WI38 (cell line): ENCODE data around the gene DGCR2.

ENCODE experiments used
- H3K4me3 ChIP-seq: 2 replicates; pipeline ENCODE4 v1.5.1; 2011; ENCODE audit warnings: low read depth, mild to moderate bottlenecking, control low read depth, low read length
- CTCF ChIP-seq: IDR thresholded peaks from 2 replicates; pipeline ENCODE4 v1.5.1; 2012; ENCODE audit warnings: low read depth, mild to moderate bottlenecking, control low read depth, low read length

Gene DGCR2

DNA sequence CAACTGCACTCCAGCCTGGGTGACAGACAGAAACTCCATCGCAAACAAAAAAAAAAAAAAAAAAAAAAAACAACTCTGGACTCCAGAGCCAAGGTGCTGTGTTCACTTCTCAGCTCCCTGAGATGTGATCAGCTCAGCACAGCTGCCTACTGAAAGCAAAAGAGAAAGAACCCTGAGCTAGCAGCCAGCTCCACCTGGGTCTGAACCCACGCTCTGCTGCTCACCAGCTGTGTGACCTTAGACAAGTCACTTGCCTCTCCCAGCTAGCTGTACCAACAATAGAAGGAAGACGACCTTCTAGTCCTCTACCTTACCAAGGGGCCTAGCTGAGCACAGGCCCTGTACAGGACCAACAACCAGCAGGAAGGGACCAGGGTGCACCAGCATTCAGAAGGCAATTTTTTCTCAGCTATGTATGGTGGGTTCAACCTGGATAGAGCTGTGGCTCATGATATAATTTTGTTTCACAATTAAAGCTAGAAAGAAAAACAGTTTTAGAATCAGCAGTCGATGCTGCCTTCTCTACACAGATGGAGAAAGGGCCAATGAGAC, 3.8 kb downstream of the DGCR2 start:
- H3K4me3 ChIP-seq = no peak overlapping the region
- TF ChIP-seq CTCF = no peak

GRCh38 chr22:19117111-19117512, 5.1 kb downstream of the DGCR2 start:
- H3K4me3 ChIP-seq = no peak overlapping the region
- no peak for TF ChIP-seq CTCF

GRCh38 chr22:19115628-19116027, 6.6 kb downstream of the DGCR2 start:
- TF ChIP-seq CTCF = no peak

DNA sequence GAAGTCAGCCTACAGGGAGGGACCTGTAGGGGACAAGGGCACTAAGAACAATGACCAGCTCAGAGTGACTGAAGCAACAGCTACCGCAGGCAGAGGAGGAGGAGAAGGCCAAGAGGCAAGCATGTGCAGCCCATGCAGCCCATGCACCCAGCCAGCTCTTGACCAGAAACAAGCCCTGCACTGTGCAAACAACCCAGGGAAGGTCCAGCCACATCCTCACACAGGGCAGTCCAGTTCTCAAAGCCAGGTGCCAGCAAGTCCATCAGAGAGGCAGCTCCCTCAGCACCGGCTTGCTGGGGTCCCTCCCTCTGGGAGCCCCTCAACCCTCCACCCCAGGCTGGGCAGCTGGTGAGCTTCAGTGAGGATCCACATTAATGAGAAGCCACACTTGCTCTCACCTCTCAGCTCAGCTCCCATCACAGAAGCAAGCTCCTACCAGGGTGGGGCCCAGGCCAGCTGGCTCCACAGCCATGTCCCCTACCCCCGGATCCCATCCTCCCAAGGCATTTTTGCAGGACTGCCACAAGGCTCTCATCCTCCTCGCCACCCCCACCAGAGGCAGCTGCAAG, 7.1 kb downstream of the DGCR2 start:
- H3K4me3 ChIP-seq = no peak overlapping the region
- TF ChIP-seq CTCF = no peak

More at GRCh38 chr22:19115628-19116027, 6.6 kb downstream of the DGCR2 start:
- no peak overlapping the region for H3K4me3 ChIP-seq

GRCh38 chr22:19113429-19113828, 8.8 kb downstream of the DGCR2 start:
- no peak for TF ChIP-seq CTCF
- no peak overlapping the region for H3K4me3 ChIP-seq

DNA sequence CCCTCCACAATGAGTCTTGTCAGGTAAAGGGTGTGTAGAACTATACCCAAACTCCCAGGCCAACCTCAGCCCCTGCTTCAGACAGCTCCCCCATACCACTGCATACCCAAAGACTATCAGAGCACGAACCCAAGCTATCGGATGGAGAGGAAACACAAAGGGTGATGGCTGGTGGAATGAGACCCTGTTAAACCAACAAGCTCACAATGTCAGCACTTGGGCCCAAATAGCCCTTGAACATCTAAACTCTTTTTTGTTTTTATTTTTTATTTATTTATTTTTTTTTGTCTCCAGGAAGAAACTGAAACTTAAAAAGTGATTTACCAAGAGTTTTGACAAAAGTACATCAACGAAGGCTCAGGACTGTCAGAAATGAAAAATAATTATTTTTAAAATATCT, 10.6 kb downstream of the DGCR2 start:
- no peak for TF ChIP-seq CTCF
- H3K4me3 ChIP-seq = no peak overlapping the region

- no peak for TF ChIP-seq CTCF
- no peak overlapping the region for H3K4me3 ChIP-seq
Observed at GRCh38 chr22:19111140-19111539, 11.1 kb downstream of the DGCR2 start.
